Endothelial cell of umbilical vein (primary cell): ENCODE measurements around the gene NAP1L4.

ENCODE experiments used
- CTCF ChIP-seq, 2 donors: IDR thresholded peaks; 1 replicate in 1 of 2; 2 replicates in 1 of 2; pipeline ENCODE4 v1.5.1; 2011; ENCODE audit warnings: low read length in 2 of 2, mild to moderate bottlenecking in 2 of 2, moderate library complexity in 2 of 2, control low read depth in 1 of 2, inconsistent platforms in 1 of 2, low read depth in 1 of 2; ENCODE audit not compliant: insufficient read depth in 1 of 2; ENCODE audit errors: extremely low read depth in 1 of 2
- GATA2 ChIP-seq: IDR thresholded peaks from 2 replicates; pipeline ENCODE4 v1.7.0; 2011; ENCODE audit warnings: low read depth, mild to moderate bottlenecking, moderate library complexity, mixed read lengths, low read length; ENCODE audit not compliant: insufficient read length, insufficient read depth
- MYC ChIP-seq: IDR thresholded peaks from one replicate; pipeline ENCODE4 v1.6.1; 2011; ENCODE audit warnings: mild to moderate bottlenecking, low read depth, low read length
- POLR2A ChIP-seq: IDR thresholded peaks from 2 replicates; pipeline ENCODE4 v1.6.1; 2012; ENCODE audit warnings: low read depth, mild to moderate bottlenecking, control low read depth, low read length
- POLR2AphosphoS5 ChIP-seq: IDR thresholded peaks from 2 replicates; pipeline ENCODE4 v1.6.1; 2012; ENCODE audit warnings: low read depth, mild to moderate bottlenecking, control low read depth, low read length, moderate library complexity; ENCODE audit not compliant: insufficient read depth
- TF ChIP-seq, protein P1 (sequence below): IDR thresholded peaks from 2 replicates; pipeline ENCODE4 v1.6.1; 2011; ENCODE audit not compliant: insufficient read depth, insufficient read length

- no peak for TF ChIP-seq POLR2A
- no peak for TF ChIP-seq CTCF (IDR thresholded peaks at IDR 0.05; ENCODE audit: extremely low read depth in 1 of 2, insufficient read depth in 1 of 2, low read depth in 1 of 2, low read length in 2 of 2)
- TF ChIP-seq, protein P1, sequence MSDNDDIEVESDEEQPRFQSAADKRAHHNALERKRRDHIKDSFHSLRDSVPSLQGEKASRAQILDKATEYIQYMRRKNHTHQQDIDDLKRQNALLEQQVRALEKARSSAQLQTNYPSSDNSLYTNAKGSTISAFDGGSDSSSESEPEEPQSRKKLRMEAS, result no peak
- TF ChIP-seq POLR2AphosphoS5, result no peak
- no peak for TF ChIP-seq MYC
- TF ChIP-seq GATA2, result no peak
Measured at GRCh38 chr11:2952290-2952689, 39.8 kb downstream of the NAP1L4 start.
